ENCODE measurements around the gene MSMO1. TPM values are rescaled to one million over a fixed set of nuclear protein-coding genes. Genes with fewer than 3 reads are reported as not detected.

The MSMO1 gene
- polyA plus RNA-seq, 1 donor (not counting 4 experiments of a cell fraction or from before 2014, with no cell fraction given), result 541 TPM

DNA sequence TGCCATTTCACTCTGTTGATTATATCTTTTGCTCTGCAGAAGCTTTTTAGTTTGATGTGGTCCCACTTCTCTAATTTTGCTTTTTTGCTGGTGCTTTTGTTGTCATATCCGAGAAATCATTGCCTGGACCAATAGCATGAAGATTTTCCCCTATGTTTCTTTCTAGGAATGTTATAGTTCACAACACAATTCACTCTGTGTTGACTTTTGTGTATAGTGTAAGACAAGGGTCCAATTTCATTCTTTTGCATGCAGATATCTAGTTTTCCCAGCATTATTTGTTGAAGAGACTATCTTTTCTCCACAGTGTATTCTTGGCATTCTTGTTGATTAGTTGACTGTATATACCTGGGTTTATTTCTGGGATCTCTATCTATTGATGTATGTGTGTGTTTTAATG lies 43.1 kb downstream of the MSMO1 start:
- FAIRE-seq, result no peak
- TF ChIP-seq, protein P1, sequence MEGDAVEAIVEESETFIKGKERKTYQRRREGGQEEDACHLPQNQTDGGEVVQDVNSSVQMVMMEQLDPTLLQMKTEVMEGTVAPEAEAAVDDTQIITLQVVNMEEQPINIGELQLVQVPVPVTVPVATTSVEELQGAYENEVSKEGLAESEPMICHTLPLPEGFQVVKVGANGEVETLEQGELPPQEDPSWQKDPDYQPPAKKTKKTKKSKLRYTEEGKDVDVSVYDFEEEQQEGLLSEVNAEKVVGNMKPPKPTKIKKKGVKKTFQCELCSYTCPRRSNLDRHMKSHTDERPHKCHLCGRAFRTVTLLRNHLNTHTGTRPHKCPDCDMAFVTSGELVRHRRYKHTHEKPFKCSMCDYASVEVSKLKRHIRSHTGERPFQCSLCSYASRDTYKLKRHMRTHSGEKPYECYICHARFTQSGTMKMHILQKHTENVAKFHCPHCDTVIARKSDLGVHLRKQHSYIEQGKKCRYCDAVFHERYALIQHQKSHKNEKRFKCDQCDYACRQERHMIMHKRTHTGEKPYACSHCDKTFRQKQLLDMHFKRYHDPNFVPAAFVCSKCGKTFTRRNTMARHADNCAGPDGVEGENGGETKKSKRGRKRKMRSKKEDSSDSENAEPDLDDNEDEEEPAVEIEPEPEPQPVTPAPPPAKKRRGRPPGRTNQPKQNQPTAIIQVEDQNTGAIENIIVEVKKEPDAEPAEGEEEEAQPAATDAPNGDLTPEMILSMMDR (optimal IDR thresholded peaks at IDR 0.05 in 1 of 3, IDR thresholded peaks at IDR 0.05 in 1 of 3, conservative IDR thresholded peaks at IDR 0.05 in 1 of 3; ENCODE audit: extremely low read depth in 1 of 3, insufficient read depth in 2 of 3, low read length in 3 of 3), result no peak
- TF ChIP-seq EZH2 (IDR thresholded peaks at IDR 0.05; ENCODE audit: low read length), result no peak

DNA sequence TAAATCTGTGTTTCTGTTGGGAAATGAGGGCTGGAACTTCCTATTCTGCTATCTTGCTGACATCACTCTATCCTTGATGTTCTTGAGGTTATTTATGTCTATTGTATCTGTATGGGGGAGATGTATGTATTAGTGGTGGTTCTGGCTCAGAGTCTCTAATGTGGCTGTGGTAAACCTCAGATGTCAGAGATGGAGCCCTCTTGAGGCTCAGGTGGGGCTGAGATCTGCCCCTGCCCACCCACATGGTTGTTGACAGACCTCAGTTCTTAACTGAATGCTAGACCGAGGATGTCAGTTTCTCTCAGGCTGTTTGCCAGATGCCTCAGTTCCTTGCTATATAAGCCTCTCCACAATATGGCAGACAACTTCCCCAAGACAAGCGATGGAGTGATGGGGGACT lies 48.0 kb downstream of the MSMO1 start:
- Histone ChIP-seq H4K20me1 (ENCODE audit: control insufficient read depth, extremely low read depth, insufficient read depth, low read length) (no peaks in the 10 kb centered on the region), H3K27ac (ENCODE audit: control insufficient read depth, insufficient read depth, low read length) (no peak overlapping the region), H3K4me2 (ENCODE audit: control insufficient read depth, extremely low read depth, insufficient read depth, low read depth, low read length) (no peak overlapping the region), H3K79me2 (ENCODE audit: control insufficient read depth, insufficient read depth, low read length) (no peaks in the 10 kb centered on the region), H3K9me3 (ENCODE audit: control insufficient read depth, low read depth, low read length) (no peaks in the 10 kb centered on the region), H3K27me3 (ENCODE audit: control insufficient read depth, extremely low read depth, insufficient read depth, low read length) (peaks cover 5% of the 10 kb centered on the region), H2AFZ (ENCODE audit: control insufficient read depth, low read length) (no peak overlapping the region), H3K9me1 (ENCODE audit: control insufficient read depth, extremely low read depth, insufficient read depth, low read length) (no peaks in the 10 kb centered on the region), H3K9ac (ENCODE audit: control insufficient read depth, extremely low read depth, insufficient read depth, low read length) (no peak overlapping the region), H3K36me3 (ENCODE audit: control insufficient read depth in 2 of 2, extremely low read depth in 1 of 2, insufficient read depth in 2 of 2, low read length in 2 of 2) (no peaks in the 10 kb centered on the region), H3K4me1 (ENCODE audit: control insufficient read depth, extremely low read depth, insufficient read depth, low read length) (no peaks in the 10 kb centered on the region), H3K4me3 (ENCODE audit: control insufficient read depth in 2 of 3, extremely low read depth in 1 of 3, insufficient read depth in 2 of 3, low read depth in 1 of 3, low read length in 3 of 3) (no peak overlapping the region)
- dilution Hi-C loops (cut with MboI; ENCODE audit: extremely low pct_ligation_motif_present, low sequenced_read_pairs), result no loop called here
- DNase-seq (ENCODE audit: low read depth, low spot score) (no peak), FAIRE-seq (no peak)
- TF ChIP-seq, protein P1 (optimal IDR thresholded peaks at IDR 0.05 in 1 of 3, IDR thresholded peaks at IDR 0.05 in 1 of 3, conservative IDR thresholded peaks at IDR 0.05 in 1 of 3; ENCODE audit: extremely low read depth in 1 of 3, insufficient read depth in 2 of 3, low read length in 3 of 3), result no peak
- no peak for TF ChIP-seq EZH2 (IDR thresholded peaks at IDR 0.05; ENCODE audit: low read length)

More for the DNA sequence above, 43.1 kb downstream of the MSMO1 start:
- Histone ChIP-seq H3K4me1 (ENCODE audit: control insufficient read depth, extremely low read depth, insufficient read depth, low read length) (no peaks in the 10 kb centered on the region), H3K4me3 (ENCODE audit: control insufficient read depth in 2 of 3, extremely low read depth in 1 of 3, insufficient read depth in 2 of 3, low read depth in 1 of 3, low read length in 3 of 3) (no peak overlapping the region), H3K9ac (ENCODE audit: control insufficient read depth, extremely low read depth, insufficient read depth, low read length) (no peak overlapping the region), H3K27ac (ENCODE audit: control insufficient read depth, insufficient read depth, low read length) (no peak overlapping the region), H3K36me3 (ENCODE audit: control insufficient read depth in 2 of 2, extremely low read depth in 1 of 2, insufficient read depth in 2 of 2, low read length in 2 of 2) (no peaks in the 10 kb centered on the region), H3K79me2 (ENCODE audit: control insufficient read depth, insufficient read depth, low read length) (no peaks in the 10 kb centered on the region), H2AFZ (ENCODE audit: control insufficient read depth, low read length) (no peak overlapping the region), H3K4me2 (ENCODE audit: control insufficient read depth, extremely low read depth, insufficient read depth, low read depth, low read length) (no peak overlapping the region), H4K20me1 (ENCODE audit: control insufficient read depth, extremely low read depth, insufficient read depth, low read length) (no peaks in the 10 kb centered on the region), H3K9me1 (ENCODE audit: control insufficient read depth, extremely low read depth, insufficient read depth, low read length) (no peaks in the 10 kb centered on the region), H3K9me3 (ENCODE audit: control insufficient read depth, low read depth, low read length) (no peaks in the 10 kb centered on the region), H3K27me3 (ENCODE audit: control insufficient read depth, extremely low read depth, insufficient read depth, low read length) (no peaks in the 10 kb centered on the region)
- dilution Hi-C loops (cut with MboI; ENCODE audit: extremely low pct_ligation_motif_present, low sequenced_read_pairs), result no loop called here
- no peak for DNase-seq (ENCODE audit: low read depth, low spot score)
